Measurements from ENCODE around the gene DHX32. TPM values are rescaled to one million over a fixed set of nuclear protein-coding genes. Genes with fewer than 3 reads are reported as not detected.

The DHX32 gene
- total RNA-seq, 1 donor from 2014 or later: 30.2 TPM

- Histone ChIP-seq H3K27me3 (no peaks in the 10 kb centered on the region), H3K4me3 (no peak overlapping the region), H3K9me3 (no peaks in the 10 kb centered on the region), H3K4me1 (peaks cover 8% of the 10 kb centered on the region), H3K36me3 (peaks cover 0 to 28% of the 10 kb centered on the region in 2 donors), H3K27ac (no peak overlapping the region)
- DNase-seq (ENCODE audit: extremely low spot score in 2 of 2): no peak
- intact Hi-C loops (cut with DNase I): no loop called here
- TF ChIP-seq POLR2A (IDR thresholded peaks at IDR 0.05) (no peak), POLR2AphosphoS5 (IDR thresholded peaks at IDR 0.05; ENCODE audit: insufficient read depth in 1 of 2, low read depth in 1 of 2) (no peak)
- TF ChIP-seq, protein P1, sequence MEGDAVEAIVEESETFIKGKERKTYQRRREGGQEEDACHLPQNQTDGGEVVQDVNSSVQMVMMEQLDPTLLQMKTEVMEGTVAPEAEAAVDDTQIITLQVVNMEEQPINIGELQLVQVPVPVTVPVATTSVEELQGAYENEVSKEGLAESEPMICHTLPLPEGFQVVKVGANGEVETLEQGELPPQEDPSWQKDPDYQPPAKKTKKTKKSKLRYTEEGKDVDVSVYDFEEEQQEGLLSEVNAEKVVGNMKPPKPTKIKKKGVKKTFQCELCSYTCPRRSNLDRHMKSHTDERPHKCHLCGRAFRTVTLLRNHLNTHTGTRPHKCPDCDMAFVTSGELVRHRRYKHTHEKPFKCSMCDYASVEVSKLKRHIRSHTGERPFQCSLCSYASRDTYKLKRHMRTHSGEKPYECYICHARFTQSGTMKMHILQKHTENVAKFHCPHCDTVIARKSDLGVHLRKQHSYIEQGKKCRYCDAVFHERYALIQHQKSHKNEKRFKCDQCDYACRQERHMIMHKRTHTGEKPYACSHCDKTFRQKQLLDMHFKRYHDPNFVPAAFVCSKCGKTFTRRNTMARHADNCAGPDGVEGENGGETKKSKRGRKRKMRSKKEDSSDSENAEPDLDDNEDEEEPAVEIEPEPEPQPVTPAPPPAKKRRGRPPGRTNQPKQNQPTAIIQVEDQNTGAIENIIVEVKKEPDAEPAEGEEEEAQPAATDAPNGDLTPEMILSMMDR (IDR thresholded peaks at IDR 0.05): no peak
These were observed 64.5 kb downstream of the DHX32 start for GRCh38 chr10:125816548-125816947.

DNA sequence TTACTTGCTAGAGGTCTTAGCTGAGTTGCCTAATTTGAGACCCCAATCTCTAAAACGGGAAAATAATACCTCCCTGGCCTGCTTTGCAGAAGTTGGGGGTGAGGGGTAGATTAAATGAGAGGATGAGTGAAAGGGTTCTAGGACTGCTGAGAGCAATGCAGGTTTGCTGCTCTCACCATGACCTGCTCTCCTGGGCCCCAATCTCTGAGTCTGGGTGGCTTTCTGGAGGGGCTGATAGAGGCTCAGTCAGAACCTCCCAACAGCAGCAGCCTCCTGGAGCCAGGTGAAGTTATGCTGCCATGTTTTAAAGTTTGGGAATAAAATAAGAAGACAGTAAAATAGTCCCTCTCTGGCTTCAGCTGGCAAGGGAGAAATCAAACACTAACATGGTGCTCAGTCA, 65.3 kb downstream of the DHX32 start:
- no peak for DNase-seq (ENCODE audit: extremely low spot score in 2 of 2)
- H3K27ac ChIP-seq: no peak overlapping the region

DNA sequence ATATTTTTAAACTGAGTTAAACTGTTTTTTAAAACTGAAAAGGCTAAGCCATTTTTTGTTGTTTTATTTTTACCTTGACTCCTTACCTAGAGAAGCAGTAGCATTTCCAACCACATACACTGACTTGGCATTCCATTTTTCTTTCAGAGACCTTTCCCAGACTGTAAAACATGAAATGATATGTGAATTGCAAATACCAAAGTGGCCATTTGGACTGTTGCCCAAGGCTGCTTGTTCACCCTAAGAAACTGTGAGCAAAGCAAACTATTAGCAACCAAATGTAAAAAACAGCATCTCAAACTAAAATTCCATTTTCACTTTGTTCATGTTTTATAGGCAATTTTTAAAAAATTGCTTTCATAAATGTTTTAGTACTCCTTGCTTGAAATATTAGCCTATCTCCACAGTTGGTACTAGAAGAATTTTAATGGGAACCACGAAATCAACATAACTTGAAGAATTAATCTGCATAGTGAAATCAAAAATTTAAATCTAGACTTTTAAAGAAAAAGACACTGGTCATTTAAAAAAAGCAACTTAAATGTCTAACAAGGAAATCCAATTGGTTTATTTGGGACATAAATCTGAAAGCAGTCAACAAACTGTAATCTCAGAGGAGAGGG, 68.9 kb downstream of the DHX32 start:
- no peak overlapping the region for H3K27ac ChIP-seq
- peaks cover 0 to 35% of the 10 kb centered on the region in 2 donors for H3K36me3 ChIP-seq
- no peaks in the 10 kb centered on the region for H3K27me3 ChIP-seq
- intact Hi-C loops (cut with DNase I): no loop called here
- H3K9me3 ChIP-seq: no peaks in the 10 kb centered on the region
- TF ChIP-seq, protein P1 (IDR thresholded peaks at IDR 0.05): no peak
- no peak for TF ChIP-seq POLR2A (IDR thresholded peaks at IDR 0.05)
- TF ChIP-seq POLR2AphosphoS5 (IDR thresholded peaks at IDR 0.05; ENCODE audit: insufficient read depth in 1 of 2, low read depth in 1 of 2): no peak
- H3K4me3 ChIP-seq: no peak overlapping the region
- H3K4me1 ChIP-seq: no peaks in the 10 kb centered on the region
- DNase-seq (ENCODE audit: extremely low spot score in 2 of 2): no peak

More for the DNA sequence above, 65.3 kb downstream of the DHX32 start:
- Histone ChIP-seq H3K4me3 (no peak overlapping the region), H3K27me3 (no peaks in the 10 kb centered on the region), H3K4me1 (no peaks in the 10 kb centered on the region), H3K36me3 (peaks cover 0 to 28% of the 10 kb centered on the region in 2 donors), H3K9me3 (no peaks in the 10 kb centered on the region)
- intact Hi-C loops (cut with DNase I): no loop called here
- TF ChIP-seq POLR2AphosphoS5 (IDR thresholded peaks at IDR 0.05; ENCODE audit: insufficient read depth in 1 of 2, low read depth in 1 of 2): no peak
- no peak for TF ChIP-seq POLR2A (IDR thresholded peaks at IDR 0.05)
- TF ChIP-seq, protein P1 (IDR thresholded peaks at IDR 0.05): no peak

GRCh38 chr10:125811251-125811650, 69.8 kb downstream of the DHX32 start:
- no peaks in the 10 kb centered on the region for H3K27me3 ChIP-seq
- H3K27ac ChIP-seq: no peak overlapping the region
- peaks cover 0 to 45% of the 10 kb centered on the region in 2 donors for H3K36me3 ChIP-seq
- H3K9me3 ChIP-seq: no peaks in the 10 kb centered on the region
- H3K4me1 ChIP-seq: no peaks in the 10 kb centered on the region
- DNase-seq (ENCODE audit: extremely low spot score in 2 of 2): no peak
- H3K4me3 ChIP-seq: no peak overlapping the region
- intact Hi-C loops (cut with DNase I): no loop called here
- TF ChIP-seq POLR2AphosphoS5 (IDR thresholded peaks at IDR 0.05; ENCODE audit: insufficient read depth in 1 of 2, low read depth in 1 of 2) (no peak), POLR2A (IDR thresholded peaks at IDR 0.05) (no peak)
- TF ChIP-seq, protein P1 (IDR thresholded peaks at IDR 0.05): no peak

- Histone ChIP-seq H3K4me1 (no peaks in the 10 kb centered on the region), H3K27me3 (no peaks in the 10 kb centered on the region), H3K9me3 (no peaks in the 10 kb centered on the region), H3K27ac (no peak overlapping the region), H3K36me3 (peaks cover 0 to 37% of the 10 kb centered on the region in 2 donors), H3K4me3 (no peak overlapping the region)
- no peak for DNase-seq (ENCODE audit: extremely low spot score in 2 of 2)
- TF ChIP-seq POLR2A (IDR thresholded peaks at IDR 0.05): no peak
- TF ChIP-seq, protein P1 (IDR thresholded peaks at IDR 0.05): no peak
- TF ChIP-seq POLR2AphosphoS5 (IDR thresholded peaks at IDR 0.05; ENCODE audit: insufficient read depth in 1 of 2, low read depth in 1 of 2): no peak
- intact Hi-C loops (cut with DNase I): no loop called here
These were observed 73.0 kb downstream of the DHX32 start for GRCh38 chr10:125808047-125808446.

Measured in vagina (tissue), 2 donors.